NCI-H1105 (cell line): ENCODE measurements around the gene TTC12.

ENCODE experiments used
- DNase-seq: peaks from one replicate; lab custom pipeline; 2025; lab: John Stamatoyannopoulos, UW

TTC12 gene

GRCh38 chr11:113373981-113374560, 59.7 kb downstream of the TTC12 start:
- DNase-seq = no peak

GRCh38 chr11:113375402-113375801, 61.0 kb downstream of the TTC12 start:
- no peak for DNase-seq

GRCh38 chr11:113376156-113376555, 61.8 kb downstream of the TTC12 start:
- no peak for DNase-seq

GRCh38 chr11:113377681-113378412, 63.5 kb downstream of the TTC12 start:
- no peak for DNase-seq

GRCh38 chr11:113378692-113379091, 64.3 kb downstream of the TTC12 start:
- DNase-seq = no peak

- DNase-seq = no peak
Measured at GRCh38 chr11:113382121-113382520, 67.7 kb downstream of the TTC12 start.

GRCh38 chr11:113384551-113384950, 70.2 kb downstream of the TTC12 start:
- peak; percentile 24 for DNase-seq

GRCh38 chr11:113385749-113386148, 71.4 kb downstream of the TTC12 start:
- no peak for DNase-seq

- no peak for DNase-seq
Measured at GRCh38 chr11:113386866-113387265, 72.5 kb downstream of the TTC12 start.

GRCh38 chr11:113387605-113388211, 73.3 kb downstream of the TTC12 start, which contains the start of gene ANKK1:
ANKK1 (plus strand) TSS chr11:113387779; CDS start chr11:113387885, 106 bp downstream.
- DNase-seq = no peak

- no peak for DNase-seq
Measured at GRCh38 chr11:113389272-113389671, 74.9 kb downstream of the TTC12 start.

- DNase-seq = no peak
Measured at GRCh38 chr11:113392236-113392921, 78.0 kb downstream of the TTC12 start.

GRCh38 chr11:113393501-113393985, 79.2 kb downstream of the TTC12 start:
- DNase-seq = no peak

- no peak for DNase-seq
Measured at GRCh38 chr11:113394919-113395318, 80.5 kb downstream of the TTC12 start.

GRCh38 chr11:113395782-113396336, 81.5 kb downstream of the TTC12 start:
- DNase-seq = no peak

GRCh38 chr11:113396690-113397089, 82.3 kb downstream of the TTC12 start:
- DNase-seq = no peak

GRCh38 chr11:113397212-113397611, 82.8 kb downstream of the TTC12 start:
- no peak for DNase-seq

- DNase-seq = no peak
Measured at GRCh38 chr11:113397821-113398220, 83.4 kb downstream of the TTC12 start.

GRCh38 chr11:113398669-113399430, 84.5 kb downstream of the TTC12 start:
- DNase-seq = no peak

- DNase-seq = no peak
Measured at GRCh38 chr11:113400631-113401230, 86.3 kb downstream of the TTC12 start.

GRCh38 chr11:113401718-113402117, 87.3 kb downstream of the TTC12 start:
- peak; percentile 96 for DNase-seq
